Activated CD8-positive, alpha-beta memory T cell treated with anti-CD3 and anti-CD28 coated beads, Interleukin-2, amount 50 U/mL, for 1 hour (primary cell): Measurements from ENCODE around the gene ING3.

ENCODE experiments used
- DNase-seq: peaks from one replicate; pipeline ENCODE4 v3.0.0-alpha.2; 2020; ENCODE audit errors: extremely low read depth

ING3 gene

GRCh38 chr7:120989257-120990220 is 39.0 kb downstream of the ING3 start:
- DNase-seq: no peak

GRCh38 chr7:120990468-120991118 is 40.0 kb downstream of the ING3 start:
- no peak for DNase-seq

GRCh38 chr7:120991161-120991560 is 40.6 kb downstream of the ING3 start:
- no peak for DNase-seq

GRCh38 chr7:120991581-120991980 is 41.0 kb downstream of the ING3 start:
- no peak for DNase-seq

- DNase-seq: no peak
These were observed 41.8 kb downstream of the ING3 start for GRCh38 chr7:120992272-120992964.

- no peak for DNase-seq
These were observed 42.5 kb downstream of the ING3 start for GRCh38 chr7:120992965-120993494.

GRCh38 chr7:120993553-120994191 is 43.1 kb downstream of the ING3 start:
- DNase-seq: no peak

- no peak for DNase-seq
These were observed 44.2 kb downstream of the ING3 start for GRCh38 chr7:120994512-120995410.

- no peak for DNase-seq
These were observed 45.1 kb downstream of the ING3 start for GRCh38 chr7:120995654-120996053.

GRCh38 chr7:120996333-120996987 is 45.9 kb downstream of the ING3 start:
- DNase-seq: no peak

- DNase-seq: no peak
These were observed 46.4 kb downstream of the ING3 start for GRCh38 chr7:120996988-120997345.

- DNase-seq: no peak
These were observed 47.4 kb downstream of the ING3 start for GRCh38 chr7:120997882-120998474.

GRCh38 chr7:120998520-120998919 is 47.9 kb downstream of the ING3 start:
- no peak for DNase-seq

- no peak for DNase-seq
These were observed 48.5 kb downstream of the ING3 start for GRCh38 chr7:120998996-120999565.

GRCh38 chr7:121000081-121000983 is 49.8 kb downstream of the ING3 start:
- no peak for DNase-seq

- DNase-seq: no peak
These were observed 50.8 kb downstream of the ING3 start for GRCh38 chr7:121001234-121001906.

- DNase-seq: no peak
These were observed 51.6 kb downstream of the ING3 start for GRCh38 chr7:121002048-121002756.
